GM12892 (cell line): ENCODE data around the gene GDF15.

Experiments used
- POLR2A ChIP-seq: IDR thresholded peaks from 2 replicates; pipeline ENCODE4 v1.6.1; 2011; ENCODE audit warnings: low read depth, low read length, control low read depth
- POLR2AphosphoS5 ChIP-seq: IDR thresholded peaks from 2 replicates; pipeline ENCODE4 v1.6.1; 2011; ENCODE audit warnings: low read depth, low read length, control low read depth
- TAF1 ChIP-seq: IDR thresholded peaks from 2 replicates; pipeline ENCODE4 v1.6.1; 2011; ENCODE audit warnings: low read depth, mild to moderate bottlenecking, control low read depth, low read length, borderline replicate concordance

DNA sequence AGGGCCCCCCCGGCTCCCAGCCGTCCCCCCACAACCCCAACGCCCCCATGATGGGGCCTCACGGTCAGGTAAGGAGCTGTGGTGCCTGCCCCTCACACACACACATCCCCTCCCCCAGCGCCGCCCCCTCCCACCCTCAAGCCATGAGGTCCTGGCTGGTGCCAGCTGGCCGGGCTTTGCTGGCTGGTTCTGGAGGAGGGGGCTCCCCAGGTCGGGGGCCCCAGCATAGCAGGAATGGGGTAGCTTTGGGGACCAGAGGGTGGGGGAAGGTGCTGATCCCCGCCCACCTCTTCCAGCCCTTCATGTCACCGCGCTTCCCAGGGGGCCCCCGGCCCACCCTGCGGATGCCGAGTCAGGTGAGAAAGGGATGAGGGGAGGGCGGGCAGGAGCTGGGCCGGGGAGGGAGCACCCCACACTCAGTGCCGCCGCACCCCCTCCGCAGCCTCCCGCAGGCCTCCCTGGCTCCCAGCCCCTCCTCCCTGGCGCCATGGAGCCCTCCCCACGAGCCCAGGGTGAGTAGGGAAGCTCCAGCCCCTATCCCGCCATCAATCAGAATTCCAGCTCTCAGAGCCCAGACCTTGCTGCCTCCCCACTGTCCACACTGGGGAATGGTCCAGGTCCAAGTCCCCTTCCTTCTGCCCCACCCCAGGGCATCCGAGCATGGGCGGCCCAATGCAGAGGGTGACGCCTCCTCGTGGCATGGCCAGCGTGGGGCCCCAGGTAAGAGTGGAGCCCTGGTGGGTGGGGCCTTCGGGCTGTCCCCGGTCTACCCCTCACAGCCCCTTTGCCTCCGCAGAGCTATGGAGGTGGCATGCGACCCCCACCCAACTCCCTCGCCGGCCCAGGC, 45.6 kb downstream of the GDF15 start:
- no peak for TF ChIP-seq POLR2AphosphoS5
- TF ChIP-seq POLR2A, result no peak
- no peak for TF ChIP-seq TAF1
